ENCODE data around the gene HES6. TPM values are rescaled to one million over a fixed set of nuclear protein-coding genes. Genes with fewer than 3 reads are reported as not detected.

The HES6 gene
- total and polyA plus RNA-seq, 2 experiments from 2014 or later: 0.86 to 1.3 TPM

DNA sequence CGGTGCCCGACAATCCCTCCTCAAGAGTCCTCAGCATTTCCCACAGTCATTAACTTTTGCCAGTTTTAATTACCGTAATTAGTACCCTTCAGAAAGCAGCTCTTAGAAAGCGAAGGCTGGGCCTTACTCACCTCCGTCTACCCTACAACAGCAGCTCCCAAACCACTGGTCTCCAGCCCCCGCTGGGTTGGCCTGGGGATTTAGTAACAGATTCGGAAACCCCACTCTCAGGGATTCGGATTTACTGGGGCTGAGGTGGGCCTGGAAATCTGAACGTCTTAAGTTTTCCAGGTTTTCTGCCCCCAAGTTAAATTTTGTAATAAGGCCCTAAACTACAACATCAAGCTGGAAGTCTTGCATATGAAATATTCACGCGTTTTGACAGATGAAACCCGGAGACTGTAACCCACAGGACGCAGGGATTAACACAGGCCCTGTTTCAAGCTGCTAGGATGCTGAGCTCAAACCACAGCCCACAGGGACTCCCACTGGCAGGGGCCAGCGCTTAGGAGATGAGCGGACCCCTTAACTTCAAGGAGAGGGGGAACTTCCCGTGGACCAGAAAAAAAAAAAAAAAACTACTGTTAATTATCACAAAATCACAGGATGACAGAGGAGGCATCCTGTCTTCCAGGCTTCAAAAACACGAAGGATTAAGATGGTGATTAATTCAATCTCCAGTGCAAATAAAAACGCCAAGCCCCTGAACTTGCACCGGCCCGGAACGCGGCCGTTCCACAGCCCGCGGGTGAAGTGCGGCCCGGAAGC lies 37.3 kb downstream of the HES6 start:
- Histone ChIP-seq H3F3A (ENCODE audit: insufficient read depth) (no peaks in the 10 kb centered on the region), H4K20me1 (ENCODE audit: insufficient read depth) (peaks cover 14% of the 10 kb centered on the region; the same call in 1 of the 2 replicates), H3K27me3 (replicated peaks; ENCODE audit: insufficient read depth) (no peaks in the 10 kb centered on the region), H3K9me2 (ENCODE audit: insufficient read depth) (no peaks in the 10 kb centered on the region), H3K9ac (peak overlapping the region; percentile 94), H3K36me3 (ENCODE audit: low read depth) (no peaks in the 10 kb centered on the region), H3K4me3 (peak overlapping the region; percentile 96), H3K27ac (peak overlapping the region; percentile 79), H3K4me1 (ENCODE audit: insufficient read depth) (peaks cover 25% of the 10 kb centered on the region), H3K4me2 (ENCODE audit: unreplicated experiment) (peak overlapping the region; percentile 93), H2AFZ (no peak overlapping the region), H3K9me3 (ENCODE audit: low read depth) (no peaks in the 10 kb centered on the region), H3K79me2 (ENCODE audit: insufficient read depth) (peaks cover 56% of the 10 kb centered on the region)
- WGBS, 2 experiments (ENCODE audit: low coverage in 1 of 2, low lambda C conversion rate in 2 of 2, missing lambda C conversion rate in 2 of 2): 1% methylated on average over 23 to 27 of the region's 27 CpGs
- in situ Hi-C loops (cut with MboI): no loop called here
- peak; percentile 69 for DNase-seq
- TF ChIP-seq EZH2 (IDR thresholded peaks at IDR 0.05; ENCODE audit: insufficient read depth, poor library complexity, severe bottlenecking): no peak
- no peak for TF ChIP-seq EZH2phosphoT487 (IDR thresholded peaks at IDR 0.05; ENCODE audit: insufficient read depth, low read depth)

DNA sequence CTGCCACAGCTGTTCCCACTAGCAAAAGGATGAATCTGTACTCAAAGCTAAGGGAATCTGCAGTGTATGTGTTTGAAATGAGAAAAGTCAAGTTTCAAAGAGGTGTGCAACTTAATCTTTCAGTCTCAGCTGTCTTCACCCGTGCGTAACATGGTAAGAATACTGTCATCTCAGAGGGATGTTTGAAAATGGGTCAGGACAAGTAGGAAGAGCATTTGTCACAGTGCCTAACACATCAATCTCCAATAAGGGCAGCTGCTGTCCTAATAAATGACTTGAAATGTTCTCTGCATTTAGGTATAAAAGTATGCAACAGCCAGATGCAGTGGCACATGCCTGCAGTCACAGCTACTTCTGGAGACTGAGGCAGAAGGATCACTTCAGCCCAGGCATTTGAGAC lies 49.4 kb downstream of the HES6 start:
- Histone ChIP-seq H3K9me2 (ENCODE audit: insufficient read depth) (no peaks in the 10 kb centered on the region), H3F3A (ENCODE audit: insufficient read depth) (no peaks in the 10 kb centered on the region), H3K4me2 (ENCODE audit: unreplicated experiment) (no peak overlapping the region), H4K20me1 (ENCODE audit: insufficient read depth) (peaks cover 11% of the 10 kb centered on the region), H3K9me3 (ENCODE audit: low read depth) (no peaks in the 10 kb centered on the region), H3K36me3 (ENCODE audit: low read depth) (peaks cover 72% of the 10 kb centered on the region), H3K9ac (no peak overlapping the region), H3K27me3 (replicated peaks; ENCODE audit: insufficient read depth) (no peaks in the 10 kb centered on the region), H3K4me1 (ENCODE audit: insufficient read depth) (no peaks in the 10 kb centered on the region), H3K27ac (no peak overlapping the region), H3K4me3 (no peak overlapping the region), H3K79me2 (ENCODE audit: insufficient read depth) (peaks cover 68% of the 10 kb centered on the region), H2AFZ (no peak overlapping the region)
- in situ Hi-C loops (cut with MboI): no loop called here
- TF ChIP-seq EZH2phosphoT487 (IDR thresholded peaks at IDR 0.05; ENCODE audit: insufficient read depth, low read depth) (no peak), EZH2 (IDR thresholded peaks at IDR 0.05; ENCODE audit: insufficient read depth, poor library complexity, severe bottlenecking) (no peak)
- DNase-seq: no peak
- 97 to 100% methylated on average over 2 of the region's 2 CpGs for WGBS, 2 experiments (ENCODE audit: low coverage in 1 of 2, low lambda C conversion rate in 2 of 2, missing lambda C conversion rate in 2 of 2)

Other genes with a start within 250 kb of the HES6 start
- 12.5 and 14.8 TPM in 2 replicates for gene SCLY, start 179.0 kb downstream of the HES6 start, total RNA-seq (2014; rRNA removed; shearing (Covaris generic))
- gene SCLY, start 179.0 kb downstream of the HES6 start, polyA plus RNA-seq (2016; fragmentation: Nextera tagmentation; extraction: Ambion mirVana): 7.4 and 10.3 TPM in 2 replicates
- 1.4 and 1.5 TPM in 2 replicates for gene ESPNL, start 139.7 kb downstream of the HES6 start, total RNA-seq (2014; rRNA removed; shearing (Covaris generic))
- gene ESPNL, start 139.7 kb downstream of the HES6 start, polyA plus RNA-seq (2016; fragmentation: Nextera tagmentation; extraction: Ambion mirVana): 0.19 and 0.60 TPM in 2 replicates
- 0.11 TPM in 1 of 2 replicates, not detected in the other for gene KLHL30, start 101.4 kb downstream of the HES6 start, total RNA-seq (2014; rRNA removed; shearing (Covaris generic))
- 0.05 TPM in 1 of 2 replicates, not detected in the other for gene KLHL30, start 101.4 kb downstream of the HES6 start, polyA plus RNA-seq (2016; fragmentation: Nextera tagmentation; extraction: Ambion mirVana)
- 0.51 and 0.86 TPM in 2 replicates for gene ERFE, start 81.1 kb downstream of the HES6 start, total RNA-seq (2014; rRNA removed; shearing (Covaris generic))
- 0.41 and 0.79 TPM in 2 replicates for gene ERFE, start 81.1 kb downstream of the HES6 start, polyA plus RNA-seq (2016; fragmentation: Nextera tagmentation; extraction: Ambion mirVana)
- 6.3 and 11.9 TPM in 2 replicates for gene ILKAP, start 36.3 kb downstream of the HES6 start, total RNA-seq (2014; rRNA removed; shearing (Covaris generic))
- gene ILKAP, start 36.3 kb downstream of the HES6 start, polyA plus RNA-seq (2016; fragmentation: Nextera tagmentation; extraction: Ambion mirVana): 34.1 and 35.0 TPM in 2 replicates
- gene PER2, start 48.6 kb upstream of the HES6 start, total RNA-seq (2014; rRNA removed; shearing (Covaris generic)): 2.8 and 6.2 TPM in 2 replicates
- 1.6 and 2.3 TPM in 2 replicates for gene PER2, start 48.6 kb upstream of the HES6 start, polyA plus RNA-seq (2016; fragmentation: Nextera tagmentation; extraction: Ambion mirVana)
- gene TRAF3IP1, start 80.5 kb upstream of the HES6 start, total RNA-seq (2014; rRNA removed; shearing (Covaris generic)): 7.2 and 9.5 TPM in 2 replicates
- 10.6 and 11.0 TPM in 2 replicates for gene TRAF3IP1, start 80.5 kb upstream of the HES6 start, polyA plus RNA-seq (2016; fragmentation: Nextera tagmentation; extraction: Ambion mirVana)
- gene ASB1, start 186.9 kb upstream of the HES6 start, total RNA-seq (2014; rRNA removed; shearing (Covaris generic)): 35.5 and 38.4 TPM in 2 replicates
- 31.5 and 35.3 TPM in 2 replicates for gene ASB1, start 186.9 kb upstream of the HES6 start, polyA plus RNA-seq (2016; fragmentation: Nextera tagmentation; extraction: Ambion mirVana)